ENCODE data around the gene SHISAL2B. TPM values are rescaled to one million over a fixed set of nuclear protein-coding genes. Genes with fewer than 3 reads are reported as not detected.
"Not testable (repeated sequence)": the region's sequence is repeated elsewhere in the genome, so short reads cannot be mapped to it uniquely, and the experiment has no call there.

The SHISAL2B gene
- total RNA-seq, 1 donor from 2014 or later = 0.93 TPM

- Mint-ChIP-seq H3K36me3 (ENCODE audit: low read depth) (peaks cover 4% of the 10 kb centered on the region), H3K4me3 (no peak overlapping the region), H3K27me3 (ENCODE audit: low read depth) (peaks cover 45% of the 10 kb centered on the region), H3K9me3 (peaks cover 8% of the 10 kb centered on the region), H3K27ac (ENCODE audit: unreplicated experiment) (no peak overlapping the region), H3K4me1 (peaks cover 17% of the 10 kb centered on the region)
- no peak for TF ChIP-seq CTCF (conservative IDR thresholded peaks at IDR 0.05)
- DNase-seq (ENCODE audit: low read depth, low spot score) = no peak
Observed at GRCh38 chr5:64693636-64694035, 3.3 kb downstream of the SHISAL2B start.

GRCh38 chr5:64696414-64696813, 6.1 kb downstream of the SHISAL2B start:
- H3K27ac Mint-ChIP-seq (ENCODE audit: unreplicated experiment); DNase-seq (ENCODE audit: low read depth, low spot score); H3K4me3 Mint-ChIP-seq; H3K36me3 Mint-ChIP-seq (ENCODE audit: low read depth); H3K9me3 Mint-ChIP-seq; H3K4me1 Mint-ChIP-seq: not testable (repeated sequence)
- H3K27me3 Mint-ChIP-seq (ENCODE audit: low read depth) = peaks cover 20% of the 10 kb centered on the region

DNA sequence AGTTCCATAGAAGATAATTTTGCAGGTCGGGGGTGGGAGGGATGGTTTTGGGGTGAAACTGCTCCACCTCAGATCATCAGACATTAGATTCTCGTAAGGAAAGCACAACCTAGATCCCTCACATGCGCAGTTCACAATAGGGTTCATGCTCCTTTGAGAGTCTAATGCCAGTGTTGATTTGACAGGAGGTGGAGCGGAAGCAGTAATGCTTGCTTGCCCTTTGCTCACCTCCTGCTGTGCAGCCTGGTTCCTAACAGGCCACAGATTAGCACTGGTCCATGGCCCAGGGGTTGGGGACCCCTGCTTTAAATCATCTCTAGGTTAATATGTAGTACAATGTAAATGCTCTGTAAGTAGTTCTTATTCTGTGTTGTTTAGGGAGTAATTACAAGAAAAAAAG, 10.5 kb downstream of the SHISAL2B start:
- Mint-ChIP-seq H3K4me3 (no peak overlapping the region), H3K36me3 (ENCODE audit: low read depth) (peaks cover 4% of the 10 kb centered on the region), H3K9me3 (peaks cover 5% of the 10 kb centered on the region), H3K27me3 (ENCODE audit: low read depth) (no peaks in the 10 kb centered on the region), H3K4me1 (no peaks in the 10 kb centered on the region), H3K27ac (ENCODE audit: unreplicated experiment) (no peak overlapping the region)
- no peak for TF ChIP-seq CTCF (conservative IDR thresholded peaks at IDR 0.05)
- no peak for DNase-seq (ENCODE audit: low read depth, low spot score)

DNA sequence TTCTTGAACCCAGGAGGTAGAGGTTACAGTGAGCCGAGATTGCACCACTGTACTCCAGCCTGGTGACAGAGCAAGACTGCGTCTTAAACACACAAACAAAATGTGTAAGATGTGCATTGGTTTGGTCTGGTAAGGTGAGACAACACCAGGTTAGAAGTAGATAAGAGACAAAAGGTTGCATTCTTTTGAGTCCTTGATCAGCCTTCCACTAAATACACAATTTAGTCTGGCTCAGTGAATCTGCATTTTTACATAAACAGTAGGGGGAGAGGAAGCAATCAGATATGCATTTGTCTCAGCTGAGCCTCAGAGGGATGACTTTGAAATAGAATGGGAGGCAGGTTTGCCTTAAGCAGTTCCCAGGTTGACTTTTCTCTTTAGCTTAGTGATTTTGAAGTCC, 15.8 kb downstream of the SHISAL2B start:
- not testable (repeated sequence) for H3K4me3 Mint-ChIP-seq

DNA sequence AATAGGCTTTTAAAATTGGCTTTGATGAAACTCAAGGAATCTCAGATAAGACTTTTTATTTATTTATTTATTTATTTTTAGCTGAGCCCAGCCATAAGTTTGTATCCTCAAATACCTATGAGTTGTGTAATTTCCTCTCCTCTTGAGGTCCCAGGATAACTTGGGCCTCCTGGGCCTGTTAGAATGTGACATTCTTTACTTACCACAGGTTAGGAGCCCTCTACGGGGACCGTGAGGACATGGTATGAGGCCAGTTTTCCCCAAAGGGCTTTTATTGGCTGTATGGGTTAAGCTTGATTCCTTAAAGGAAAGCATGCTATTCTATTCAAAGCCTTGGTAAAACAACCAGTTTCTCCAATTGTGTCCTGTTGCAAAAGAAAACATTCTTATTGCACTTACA, 16.9 kb downstream of the SHISAL2B start:
- no peaks in the 10 kb centered on the region for H3K36me3 Mint-ChIP-seq (ENCODE audit: low read depth)
- no peak for TF ChIP-seq CTCF (conservative IDR thresholded peaks at IDR 0.05)
- no peak overlapping the region for H3K4me3 Mint-ChIP-seq
- DNase-seq (ENCODE audit: low read depth, low spot score) = no peak
- no peaks in the 10 kb centered on the region for H3K27me3 Mint-ChIP-seq (ENCODE audit: low read depth)
- H3K27ac Mint-ChIP-seq (ENCODE audit: unreplicated experiment) = no peak overlapping the region
- H3K4me1 Mint-ChIP-seq = no peaks in the 10 kb centered on the region
- H3K9me3 Mint-ChIP-seq = peaks cover 3% of the 10 kb centered on the region

More for the DNA sequence above, 15.8 kb downstream of the SHISAL2B start:
- not testable (repeated sequence) for DNase-seq (ENCODE audit: low read depth, low spot score); H3K36me3 Mint-ChIP-seq (ENCODE audit: low read depth); H3K27me3 Mint-ChIP-seq (ENCODE audit: low read depth); H3K9me3 Mint-ChIP-seq; H3K27ac Mint-ChIP-seq (ENCODE audit: unreplicated experiment); H3K4me1 Mint-ChIP-seq

DNA sequence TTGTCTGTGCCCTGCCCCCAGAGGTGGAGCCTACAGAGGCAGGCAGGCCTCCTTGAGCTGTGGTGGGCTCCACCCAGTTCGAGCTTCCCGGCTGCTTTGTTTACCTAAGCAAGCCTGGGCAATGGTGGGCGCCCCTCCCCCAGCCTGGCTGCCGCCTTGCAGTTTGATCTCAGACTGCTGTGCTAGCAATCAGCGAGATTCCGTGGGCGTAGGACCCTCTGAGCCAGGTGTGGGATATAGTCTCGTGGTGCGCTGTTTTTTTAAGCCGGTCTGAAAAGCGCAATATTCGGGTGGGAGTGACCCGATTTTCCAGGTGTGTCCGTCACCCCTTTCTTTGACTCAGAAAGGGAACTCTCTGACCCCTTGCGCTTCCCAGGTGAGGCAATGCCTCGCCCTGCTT, 24.2 kb downstream of the SHISAL2B start:
- not testable (repeated sequence) for H3K27ac Mint-ChIP-seq (ENCODE audit: unreplicated experiment); H3K27me3 Mint-ChIP-seq (ENCODE audit: low read depth); H3K4me1 Mint-ChIP-seq; H3K9me3 Mint-ChIP-seq; DNase-seq (ENCODE audit: low read depth, low spot score); H3K36me3 Mint-ChIP-seq (ENCODE audit: low read depth)
- H3K4me3 Mint-ChIP-seq = peak overlapping the region; percentile 62

DNA sequence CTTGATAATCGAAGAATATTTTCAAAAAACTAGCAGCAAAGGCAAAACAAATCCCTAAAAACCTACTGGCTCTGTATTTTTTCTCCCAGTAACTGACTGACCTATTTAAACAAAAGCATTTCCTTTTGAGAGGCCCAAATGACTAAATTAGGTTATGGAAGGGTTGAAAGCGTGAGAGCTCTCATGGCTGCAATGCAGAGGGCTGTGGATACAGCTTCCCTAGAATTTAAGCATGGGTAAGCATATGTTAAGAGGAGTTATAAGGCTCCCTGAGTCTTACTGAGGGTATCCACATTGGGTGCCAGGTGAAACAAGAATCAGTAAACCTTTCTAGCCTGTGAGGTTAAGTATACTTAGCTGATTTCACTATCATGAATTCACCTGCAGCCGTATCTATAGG, 32.3 kb downstream of the SHISAL2B start:
- Mint-ChIP-seq H3K9me3 (no peaks in the 10 kb centered on the region), H3K27ac (ENCODE audit: unreplicated experiment) (no peak overlapping the region), H3K4me3 (no peak overlapping the region), H3K4me1 (no peaks in the 10 kb centered on the region), H3K36me3 (ENCODE audit: low read depth) (peaks cover 6% of the 10 kb centered on the region), H3K27me3 (ENCODE audit: low read depth) (no peaks in the 10 kb centered on the region)
- TF ChIP-seq CTCF (conservative IDR thresholded peaks at IDR 0.05) = no peak
- DNase-seq (ENCODE audit: low read depth, low spot score) = no peak
